Fibroblast of skin of back (primary cell): Measurements from ENCODE around the gene EPB41.
"Not testable (repeated sequence)": the region's sequence is repeated elsewhere in the genome, so short reads cannot be mapped to it uniquely, and the experiment has no call there.

Experiments used
- DNase-seq: peaks from one replicate; pipeline ENCODE4 v3.0.0-alpha.2; 2013

Gene EPB41

DNA sequence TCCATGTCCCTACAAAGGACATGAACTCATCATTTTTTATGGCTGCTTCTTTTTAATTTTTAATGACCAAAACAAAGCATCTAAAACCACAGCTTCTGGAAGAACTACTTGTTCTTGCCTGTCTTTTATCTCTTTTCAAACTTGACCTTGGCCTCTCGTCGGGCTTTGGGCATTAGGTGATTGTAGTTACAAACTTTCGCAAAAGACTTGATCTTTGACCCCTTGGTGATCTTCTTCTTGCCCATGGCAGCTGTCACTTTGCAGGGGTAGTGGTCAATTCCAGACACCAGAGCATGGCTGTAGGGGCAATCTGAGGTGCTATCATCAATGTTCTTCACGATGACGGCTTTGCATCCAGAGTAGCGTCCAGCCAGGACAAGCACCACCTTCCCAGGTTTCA lies 67.8 kb downstream of the EPB41 start:
- DNase-seq, result no peak

GRCh38 chr1:28983091-28983490 lies 68.7 kb downstream of the EPB41 start:
- DNase-seq, result no peak

- no peak for DNase-seq
These were observed 69.3 kb downstream of the EPB41 start for GRCh38 chr1:28983509-28984310.

- DNase-seq, result no peak
These were observed 69.9 kb downstream of the EPB41 start for GRCh38 chr1:28984311-28984684.

GRCh38 chr1:28985427-28985826 lies 71.1 kb downstream of the EPB41 start:
- no peak for DNase-seq

DNA sequence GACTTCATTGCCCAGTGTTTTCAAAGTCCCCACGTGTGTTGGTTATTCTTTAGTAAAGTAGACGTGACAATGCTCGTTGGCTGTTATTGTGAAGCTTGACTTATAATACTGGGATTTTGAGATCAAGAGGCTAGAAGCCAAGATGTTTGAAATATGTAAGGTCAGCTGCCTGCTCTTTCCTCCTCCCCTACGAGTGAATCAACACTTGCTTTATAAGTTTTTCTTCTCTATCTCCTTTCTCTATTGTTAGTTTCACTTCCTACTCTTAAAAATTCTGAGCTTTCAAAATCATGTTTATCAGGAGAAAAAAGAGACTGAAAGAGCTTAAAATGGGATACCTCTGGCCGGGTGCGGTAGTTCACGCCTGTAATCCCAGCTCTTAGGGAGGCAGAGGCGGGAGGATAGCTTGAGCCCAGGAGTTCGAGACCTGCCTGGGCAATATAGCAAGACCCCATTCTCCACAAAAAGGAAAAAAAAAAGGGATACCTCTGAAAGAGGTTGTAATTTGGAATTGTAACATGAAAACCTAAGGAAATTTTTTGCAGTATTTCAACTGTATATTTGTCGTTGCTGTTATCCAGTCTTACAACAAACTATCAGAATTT lies 72.0 kb downstream of the EPB41 start:
- no peak for DNase-seq

DNA sequence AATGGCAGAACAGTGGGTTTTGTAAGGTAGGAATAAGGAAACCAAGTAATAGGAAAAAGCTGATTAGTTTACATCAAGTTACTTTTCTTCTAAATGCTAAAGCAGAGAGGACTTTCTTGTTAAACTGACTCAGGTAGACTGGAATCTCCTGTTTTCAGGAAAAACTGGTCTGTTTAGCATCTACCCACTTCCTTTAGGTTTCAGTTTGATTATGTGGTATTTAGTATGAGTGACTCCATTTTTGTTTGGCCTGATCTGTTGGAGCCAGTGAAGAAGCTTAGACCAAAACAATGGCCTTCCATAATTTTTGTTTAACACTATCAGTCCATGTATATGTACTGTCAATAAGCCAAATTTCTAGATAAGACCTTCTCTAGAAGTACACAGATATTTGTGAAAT lies 88.4 kb downstream of the EPB41 start:
- DNase-seq, result no peak

DNA sequence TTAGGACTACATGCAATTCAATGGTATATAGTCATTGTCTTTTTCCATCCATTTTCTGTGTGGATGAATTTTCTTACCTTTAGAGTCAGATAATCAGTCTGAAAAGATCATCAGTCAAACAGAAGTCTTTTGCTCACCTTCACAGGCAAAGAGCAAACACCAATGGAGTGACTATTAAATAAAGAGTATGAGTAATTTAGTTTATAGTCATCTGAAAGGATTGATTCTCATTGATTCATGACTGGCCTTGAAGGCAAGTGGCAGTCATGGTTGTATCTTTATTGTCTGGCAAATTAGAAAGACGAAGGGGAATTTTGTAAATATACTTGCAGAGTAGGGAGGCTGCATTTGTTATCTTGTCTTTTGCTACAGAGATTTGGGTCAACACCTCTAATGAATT lies 89.9 kb downstream of the EPB41 start:
- DNase-seq, result no peak

DNA sequence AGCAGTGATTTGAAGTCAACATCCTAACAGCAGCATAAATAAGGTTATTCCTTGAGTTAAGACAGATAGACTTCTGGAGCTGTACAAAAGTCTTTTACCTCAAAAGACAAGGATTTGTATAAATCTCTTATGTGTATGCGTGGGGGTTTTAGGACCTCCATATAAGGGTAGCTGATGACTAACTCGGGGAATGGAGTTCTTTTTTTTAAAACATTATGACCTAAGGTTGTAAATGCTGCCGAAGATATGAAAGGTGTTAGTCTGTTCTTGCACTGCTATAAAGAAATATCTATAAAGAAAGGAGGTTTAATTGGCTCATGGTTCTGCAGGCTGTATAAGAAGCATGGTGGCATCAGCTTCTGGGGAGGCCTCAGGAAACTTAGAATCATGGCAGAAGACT lies 90.4 kb downstream of the EPB41 start:
- DNase-seq, result no peak

GRCh38 chr1:29011775-29012174 lies 97.4 kb downstream of the EPB41 start:
- DNase-seq, result no peak

DNA sequence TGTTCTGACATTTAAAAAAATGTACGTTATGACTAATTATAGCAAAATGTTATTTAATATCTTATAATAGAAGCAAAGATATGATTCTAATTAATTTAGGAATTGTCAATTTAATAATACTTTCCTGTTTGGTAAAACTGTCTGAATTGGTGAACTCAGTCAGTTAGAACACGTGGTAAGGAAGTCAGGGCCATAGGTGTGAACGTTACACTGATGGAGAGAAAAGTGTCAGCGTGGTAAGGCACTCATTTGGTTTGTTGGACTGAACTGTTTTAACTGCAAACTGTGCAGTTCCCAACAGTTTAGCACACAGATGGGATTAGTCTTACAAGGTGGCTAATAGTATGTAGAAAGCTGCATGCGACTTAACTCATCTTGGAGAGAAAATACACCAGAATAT lies 102.9 kb downstream of the EPB41 start:
- DNase-seq, result no peak

DNA sequence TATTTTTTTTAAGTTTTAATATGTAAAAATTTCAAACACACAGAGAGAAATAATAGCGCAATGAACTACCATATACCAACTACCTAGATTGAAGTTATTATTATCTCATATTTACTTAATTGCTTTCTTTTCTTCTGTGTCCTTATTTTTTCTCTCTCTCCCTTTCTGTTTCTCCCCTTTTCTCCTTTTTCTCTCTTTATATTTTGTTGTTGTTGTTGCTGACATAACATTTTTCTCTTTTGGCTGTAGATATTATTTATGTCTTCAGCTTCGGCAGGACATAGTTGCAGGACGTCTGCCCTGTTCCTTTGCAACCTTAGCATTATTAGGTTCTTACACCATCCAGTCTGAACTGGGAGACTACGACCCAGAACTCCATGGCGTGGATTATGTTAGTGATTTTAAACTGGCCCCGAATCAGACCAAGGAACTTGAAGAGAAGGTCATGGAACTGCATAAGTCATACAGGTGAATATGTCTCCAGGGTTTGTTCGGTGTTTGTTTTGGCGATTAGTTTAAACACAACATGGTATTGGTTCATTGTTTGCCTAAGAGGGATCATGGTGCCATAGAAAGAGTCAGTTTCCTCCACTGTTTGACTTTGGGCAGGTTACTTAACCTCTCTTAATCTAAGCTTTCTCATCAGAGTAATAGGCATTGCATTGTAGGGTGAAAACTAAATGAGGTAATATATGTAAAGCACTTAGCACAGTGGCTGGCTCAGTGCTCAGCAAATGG lies 103.8 kb downstream of the EPB41 start:
- DNase-seq, result no peak

DNA sequence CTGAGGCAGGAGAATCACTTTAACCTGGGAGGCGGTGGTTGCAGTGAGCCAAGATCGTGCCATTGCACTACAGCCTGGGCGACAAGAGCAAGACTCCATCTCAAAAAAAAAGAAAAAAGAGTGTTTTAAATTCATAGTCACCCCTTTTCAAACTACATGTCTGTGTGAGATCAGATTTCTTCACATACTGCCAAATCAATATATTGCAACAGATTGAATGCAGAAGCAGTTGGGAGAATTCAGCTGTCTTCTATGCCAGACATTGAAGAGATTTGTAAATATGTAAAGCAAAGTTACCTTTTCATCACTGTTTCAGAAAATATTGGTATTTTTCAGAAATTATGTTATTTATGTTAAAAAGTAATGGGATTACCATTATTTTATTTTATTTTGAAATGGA lies 108.3 kb downstream of the EPB41 start:
- no peak for DNase-seq

- DNase-seq, result no peak
These were observed 115.3 kb downstream of the EPB41 start for GRCh38 chr1:29029667-29030066.

DNA sequence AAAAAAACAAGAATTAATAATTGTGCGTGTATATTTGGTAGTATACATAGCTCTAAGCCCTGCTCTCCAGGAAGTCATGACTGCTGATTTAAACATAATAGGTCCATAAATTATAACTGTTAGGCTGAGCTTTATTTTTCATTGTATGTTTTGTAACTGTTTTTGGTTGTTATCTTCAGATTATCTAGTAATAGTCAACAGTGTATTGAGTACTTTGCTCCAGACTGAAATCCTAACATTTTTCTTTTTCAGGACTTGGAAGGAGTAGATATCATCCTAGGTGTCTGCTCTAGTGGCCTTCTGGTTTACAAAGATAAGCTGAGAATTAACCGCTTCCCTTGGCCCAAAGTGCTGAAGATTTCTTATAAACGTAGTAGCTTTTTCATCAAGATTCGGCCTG lies 118.5 kb downstream of the EPB41 start:
- DNase-seq, result no peak

GRCh38 chr1:29033829-29034466 lies 119.6 kb downstream of the EPB41 start:
- DNase-seq, result peak; percentile 53

DNA sequence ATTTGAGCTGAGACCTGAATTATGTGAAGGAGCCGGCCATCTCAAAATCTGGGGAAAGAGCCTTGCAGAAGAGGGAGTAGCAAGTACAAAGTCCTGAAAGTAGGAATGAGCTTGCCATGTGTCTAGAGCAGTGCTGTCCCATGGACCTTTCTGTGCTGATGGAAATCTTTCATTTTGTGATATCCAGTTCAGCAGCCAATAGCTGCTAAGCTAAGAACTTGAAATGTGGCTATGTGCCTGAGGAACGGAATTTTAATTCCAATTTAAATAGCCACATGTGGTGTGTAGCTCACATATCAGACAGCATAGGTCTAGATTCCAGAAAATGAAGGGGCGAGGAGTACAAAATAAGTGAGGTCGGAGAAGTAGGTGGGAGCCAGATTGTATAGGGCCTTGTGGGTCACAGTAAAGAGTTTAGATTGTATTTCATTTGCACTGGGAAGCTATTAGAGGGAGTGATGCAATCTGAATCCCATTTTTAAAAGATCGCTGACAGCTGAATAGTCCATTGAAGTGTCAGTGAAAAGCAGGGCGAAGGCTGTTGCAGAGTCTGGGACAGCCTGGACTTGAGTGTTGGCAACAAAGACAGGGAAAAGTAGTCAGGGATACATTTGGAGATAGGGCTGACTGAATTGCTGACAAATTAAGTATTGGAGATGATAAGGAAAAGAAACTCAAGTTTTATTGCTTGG lies 129.1 kb downstream of the EPB41 start:
- no peak for DNase-seq

GRCh38 chr1:29044010-29044409 lies 129.6 kb downstream of the EPB41 start:
- no peak for DNase-seq

- not testable (repeated sequence) for DNase-seq
These were observed 131.3 kb downstream of the EPB41 start for GRCh38 chr1:29045663-29046062.

- no peak for DNase-seq
These were observed 132.8 kb downstream of the EPB41 start for GRCh38 chr1:29047142-29047541.

DNA sequence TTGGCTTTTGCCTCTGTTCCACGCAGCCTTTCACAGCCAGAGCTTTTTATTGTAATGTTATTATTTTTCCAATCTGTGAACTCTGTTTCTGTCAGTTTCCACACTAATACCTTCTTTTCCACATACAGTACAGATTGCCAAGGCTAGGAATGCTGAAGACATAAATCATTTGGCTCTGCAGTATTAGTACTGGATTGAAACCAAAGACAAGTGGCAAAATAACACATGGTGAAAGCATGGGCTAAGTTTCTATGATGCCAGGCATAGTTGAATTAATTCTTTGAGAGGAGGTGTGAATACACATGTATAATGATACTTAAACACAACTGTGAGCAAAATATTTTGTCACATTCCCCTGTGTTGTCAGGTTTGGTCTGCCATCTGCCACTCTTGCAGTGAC lies 135.8 kb downstream of the EPB41 start:
- DNase-seq, result no peak

DNA sequence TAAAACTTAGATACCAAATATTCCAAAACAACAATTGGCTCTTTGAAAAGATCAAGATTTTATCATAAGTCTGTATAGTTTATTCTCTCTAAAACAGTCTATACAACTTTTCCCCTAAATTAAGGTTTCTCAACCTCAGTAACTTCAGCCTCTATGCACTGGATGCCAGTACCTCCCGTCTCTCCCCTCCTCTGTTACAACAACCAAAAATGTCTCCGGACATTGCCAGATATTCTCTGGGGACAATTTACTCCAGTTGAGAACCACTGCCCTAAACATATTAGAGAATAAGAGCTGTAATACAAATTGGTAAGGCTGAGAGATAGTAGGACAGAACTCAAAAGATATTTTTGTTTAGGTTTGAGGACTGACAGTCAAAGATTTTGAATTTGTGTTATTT lies 137.7 kb downstream of the EPB41 start:
- no peak for DNase-seq

DNA sequence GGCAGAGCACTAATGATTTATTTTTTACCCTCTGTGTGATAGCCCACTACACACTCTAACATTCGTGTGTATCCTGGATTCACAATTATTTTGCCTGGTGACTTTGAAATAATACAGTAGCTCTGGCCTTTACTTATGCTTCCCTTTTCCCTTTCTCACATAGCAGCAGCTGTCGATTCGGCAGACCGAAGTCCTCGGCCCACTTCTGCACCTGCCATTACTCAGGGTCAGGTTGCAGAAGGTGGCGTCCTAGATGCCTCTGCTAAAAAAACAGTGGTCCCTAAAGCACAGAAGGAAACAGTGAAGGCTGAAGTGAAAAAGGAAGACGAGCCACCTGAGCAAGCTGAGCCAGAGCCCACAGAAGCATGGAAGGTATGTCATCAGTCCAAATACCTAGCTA lies 138.6 kb downstream of the EPB41 start:
- no peak for DNase-seq
